Measurements from ENCODE around the gene LMAN2.
"Not testable (repeated sequence)": the region's sequence is repeated elsewhere in the genome, so short reads cannot be mapped to it uniquely, and the experiment has no call there.

Gene LMAN2

DNA sequence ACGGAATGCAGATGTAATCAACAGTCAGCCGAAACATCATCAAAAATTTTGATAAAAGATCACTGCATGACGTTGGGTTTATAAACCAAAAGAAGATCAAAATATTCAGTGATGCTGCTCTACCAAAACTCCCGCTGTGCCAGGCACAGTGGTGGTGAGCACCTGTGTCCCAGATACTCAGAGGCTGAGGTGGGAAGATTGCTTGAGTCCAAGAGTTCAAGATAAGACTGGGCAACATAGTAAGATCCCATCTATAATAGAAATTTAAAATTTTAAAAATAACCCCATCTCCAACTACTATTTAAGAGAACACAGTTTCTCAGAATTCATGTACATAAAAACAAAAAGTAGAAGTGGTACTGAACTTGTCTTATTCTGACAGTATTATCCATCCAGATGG is 3.8 kb downstream of the LMAN2 start:
- Histone ChIP-seq H3K9me3 (ENCODE audit: low read depth, low read length) (no peaks in the 10 kb centered on the region), H3K36me3 (ENCODE audit: insufficient read depth, low read length) (peaks cover 16% of the 10 kb centered on the region), H3K27ac (no peak overlapping the region), H3K9ac (ENCODE audit: insufficient read length) (no peak overlapping the region), H3K4me3 (no peak overlapping the region)
- no peak for DNase-seq (ENCODE audit: low read depth, low spot score)
- TF ChIP-seq FOXP2 (optimal IDR thresholded peaks at IDR 0.05; ENCODE audit: control extremely low read depth, extremely low read length, insufficient read depth), result no peak
- TF ChIP-seq POLR2AphosphoS5 (IDR thresholded peaks at IDR 0.05; ENCODE audit: borderline replicate concordance, low read depth, low read length), result no peak
- no peak for TF ChIP-seq EZH2 (IDR thresholded peaks at IDR 0.05)

DNA sequence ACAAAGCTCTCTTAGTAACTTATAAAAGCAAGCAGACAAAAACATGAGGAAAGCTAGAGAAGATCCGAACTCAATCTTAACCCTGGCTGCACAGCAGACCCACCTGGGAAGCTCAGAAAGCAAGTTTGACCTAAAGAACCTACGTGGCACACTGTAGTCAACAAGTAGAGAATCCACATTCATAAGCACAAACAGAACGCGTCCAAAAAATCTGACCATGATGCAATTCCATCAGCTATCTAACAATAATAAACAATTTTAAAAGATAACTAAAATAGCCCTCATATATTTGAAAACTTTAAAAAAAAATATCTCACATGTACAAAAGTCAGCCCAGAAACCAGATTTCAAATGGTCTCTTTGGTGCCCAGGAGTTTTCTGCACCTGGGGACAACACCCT is 4.6 kb downstream of the LMAN2 start:
- peaks cover 16% of the 10 kb centered on the region for H3K36me3 ChIP-seq (ENCODE audit: insufficient read depth, low read length)
- DNase-seq (ENCODE audit: low read depth, low spot score), result no peak
- no peak overlapping the region for H3K27ac ChIP-seq
- H3K9me3 ChIP-seq (ENCODE audit: low read depth, low read length), result no peaks in the 10 kb centered on the region
- no peak for TF ChIP-seq POLR2AphosphoS5 (IDR thresholded peaks at IDR 0.05; ENCODE audit: borderline replicate concordance, low read depth, low read length)
- no peak for TF ChIP-seq EZH2 (IDR thresholded peaks at IDR 0.05)
- TF ChIP-seq FOXP2 (optimal IDR thresholded peaks at IDR 0.05; ENCODE audit: control extremely low read depth, extremely low read length, insufficient read depth), result no peak
- H3K9ac ChIP-seq (ENCODE audit: insufficient read length), result no peak overlapping the region
- no peak overlapping the region for H3K4me3 ChIP-seq

DNA sequence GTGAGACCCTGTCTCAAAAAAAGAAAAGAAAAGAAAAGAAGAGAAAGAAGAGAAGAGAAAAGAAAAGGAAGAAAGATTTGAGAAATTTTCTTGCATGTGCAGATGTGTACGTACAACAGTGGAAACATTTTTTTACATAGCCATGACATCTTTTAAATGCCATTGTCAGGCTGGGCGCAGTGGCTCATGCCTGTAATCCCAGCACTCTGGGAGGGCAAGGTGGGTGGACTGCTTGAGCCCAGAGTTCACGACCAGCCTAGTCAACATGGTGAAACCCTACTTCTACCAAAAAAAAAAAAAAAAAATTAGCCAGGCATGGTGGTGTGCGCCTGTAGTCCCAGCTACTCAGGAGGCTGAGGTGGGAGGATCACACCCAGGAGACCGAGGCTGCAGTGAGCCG is 6.6 kb downstream of the LMAN2 start:
- peaks cover 23% of the 10 kb centered on the region for H3K36me3 ChIP-seq (ENCODE audit: insufficient read depth, low read length)
- TF ChIP-seq POLR2AphosphoS5 (IDR thresholded peaks at IDR 0.05; ENCODE audit: borderline replicate concordance, low read depth, low read length) (no peak), FOXP2 (optimal IDR thresholded peaks at IDR 0.05; ENCODE audit: control extremely low read depth, extremely low read length, insufficient read depth) (no peak), EZH2 (IDR thresholded peaks at IDR 0.05) (no peak)
- H3K9ac ChIP-seq (ENCODE audit: insufficient read length), result no peak overlapping the region
- no peak overlapping the region for H3K27ac ChIP-seq
- no peaks in the 10 kb centered on the region for H3K9me3 ChIP-seq (ENCODE audit: low read depth, low read length)
- no peak overlapping the region for H3K4me3 ChIP-seq
- no peak for DNase-seq (ENCODE audit: low read depth, low spot score)

DNA sequence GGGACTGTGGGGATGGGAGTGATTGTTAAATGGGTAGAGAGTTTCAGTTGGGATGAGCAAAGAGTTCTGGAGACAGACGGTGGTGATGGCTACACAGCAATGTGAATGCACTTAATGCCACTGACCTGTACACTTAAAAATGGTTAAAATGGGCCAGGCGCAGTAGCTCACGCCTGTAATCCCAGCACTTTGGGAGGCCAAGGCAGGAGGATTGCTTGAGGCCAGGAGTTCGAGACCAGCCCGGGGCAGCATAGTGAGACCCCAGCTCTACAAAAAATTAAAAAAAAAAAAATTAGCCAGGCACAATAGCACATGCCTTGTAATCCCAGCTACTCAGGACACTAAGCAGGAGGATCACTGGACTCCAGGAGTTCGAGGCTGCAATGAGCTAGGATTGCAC is 7.7 kb downstream of the LMAN2 start:
- no peak overlapping the region for H3K4me3 ChIP-seq
- TF ChIP-seq EZH2 (IDR thresholded peaks at IDR 0.05), result no peak
- DNase-seq (ENCODE audit: low read depth, low spot score), result no peak
- peaks cover 23% of the 10 kb centered on the region for H3K36me3 ChIP-seq (ENCODE audit: insufficient read depth, low read length)
- H3K9me3 ChIP-seq (ENCODE audit: low read depth, low read length), result no peaks in the 10 kb centered on the region
- H3K27ac ChIP-seq, result no peak overlapping the region
- no peak overlapping the region for H3K9ac ChIP-seq (ENCODE audit: insufficient read length)

DNA sequence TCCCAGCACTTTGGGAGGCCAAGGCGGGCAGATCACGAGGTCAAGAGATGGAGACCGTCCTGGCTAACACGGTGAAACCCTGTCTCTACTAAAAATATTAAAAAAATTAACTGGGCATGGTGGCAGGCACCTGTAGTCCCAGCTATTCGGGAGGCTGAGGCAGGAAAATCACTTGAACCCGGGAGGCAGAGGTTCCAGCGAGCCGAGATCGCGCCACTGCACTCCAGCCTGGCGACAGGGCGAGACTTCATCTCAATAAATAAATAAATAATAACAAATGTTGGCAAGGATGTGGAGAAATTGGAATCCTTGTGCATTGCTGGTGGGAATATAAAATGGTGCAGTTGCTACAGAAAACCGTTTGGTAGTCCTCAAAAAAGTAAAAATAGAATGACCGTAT is 8.5 kb downstream of the LMAN2 start:
- H3K36me3 ChIP-seq (ENCODE audit: insufficient read depth, low read length), result peaks cover 23% of the 10 kb centered on the region
- H3K9me3 ChIP-seq (ENCODE audit: low read depth, low read length), result not testable (repeated sequence)

DNA sequence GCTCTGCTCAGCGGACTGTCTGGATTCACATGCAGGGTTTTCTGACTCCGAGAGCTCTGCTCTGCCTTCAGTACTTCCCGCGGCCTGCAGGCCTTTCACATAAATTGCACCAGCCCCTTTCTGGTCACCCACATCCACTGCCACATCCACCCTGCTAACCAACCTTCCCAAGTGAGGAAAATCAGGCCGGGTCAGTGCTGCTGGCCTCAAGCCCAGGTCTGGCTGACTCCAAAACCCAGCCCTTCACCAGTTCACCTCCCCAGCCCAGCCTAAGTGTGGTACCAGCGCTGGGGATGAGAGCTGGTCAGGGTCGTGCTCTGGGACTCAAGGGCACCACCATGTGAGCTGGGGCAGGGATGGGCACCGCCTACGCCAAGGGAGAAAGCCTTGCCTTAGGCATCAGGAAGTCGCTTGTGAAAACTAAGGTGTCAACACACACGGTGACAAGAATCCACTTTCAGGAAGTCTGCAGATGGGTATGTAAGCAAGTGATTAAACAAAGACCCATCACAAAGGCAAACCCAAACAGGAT is 12.3 kb downstream of the LMAN2 start:
- Histone ChIP-seq H3K9ac (ENCODE audit: insufficient read length) (no peak overlapping the region), H3K9me3 (ENCODE audit: low read depth, low read length) (no peaks in the 10 kb centered on the region), H3K36me3 (ENCODE audit: insufficient read depth, low read length) (peaks cover 42% of the 10 kb centered on the region), H3K4me3 (no peak overlapping the region), H3K27ac (no peak overlapping the region)
- no peak for DNase-seq (ENCODE audit: low read depth, low spot score)
- TF ChIP-seq EZH2 (IDR thresholded peaks at IDR 0.05) (no peak), POLR2AphosphoS5 (IDR thresholded peaks at IDR 0.05; ENCODE audit: borderline replicate concordance, low read depth, low read length) (no peak), FOXP2 (optimal IDR thresholded peaks at IDR 0.05; ENCODE audit: control extremely low read depth, extremely low read length, insufficient read depth) (no peak)

More for the DNA sequence above, 8.5 kb downstream of the LMAN2 start:
- H3K9ac ChIP-seq (ENCODE audit: insufficient read length); DNase-seq (ENCODE audit: low read depth, low spot score); H3K27ac ChIP-seq; H3K4me3 ChIP-seq: not testable (repeated sequence)

DNA sequence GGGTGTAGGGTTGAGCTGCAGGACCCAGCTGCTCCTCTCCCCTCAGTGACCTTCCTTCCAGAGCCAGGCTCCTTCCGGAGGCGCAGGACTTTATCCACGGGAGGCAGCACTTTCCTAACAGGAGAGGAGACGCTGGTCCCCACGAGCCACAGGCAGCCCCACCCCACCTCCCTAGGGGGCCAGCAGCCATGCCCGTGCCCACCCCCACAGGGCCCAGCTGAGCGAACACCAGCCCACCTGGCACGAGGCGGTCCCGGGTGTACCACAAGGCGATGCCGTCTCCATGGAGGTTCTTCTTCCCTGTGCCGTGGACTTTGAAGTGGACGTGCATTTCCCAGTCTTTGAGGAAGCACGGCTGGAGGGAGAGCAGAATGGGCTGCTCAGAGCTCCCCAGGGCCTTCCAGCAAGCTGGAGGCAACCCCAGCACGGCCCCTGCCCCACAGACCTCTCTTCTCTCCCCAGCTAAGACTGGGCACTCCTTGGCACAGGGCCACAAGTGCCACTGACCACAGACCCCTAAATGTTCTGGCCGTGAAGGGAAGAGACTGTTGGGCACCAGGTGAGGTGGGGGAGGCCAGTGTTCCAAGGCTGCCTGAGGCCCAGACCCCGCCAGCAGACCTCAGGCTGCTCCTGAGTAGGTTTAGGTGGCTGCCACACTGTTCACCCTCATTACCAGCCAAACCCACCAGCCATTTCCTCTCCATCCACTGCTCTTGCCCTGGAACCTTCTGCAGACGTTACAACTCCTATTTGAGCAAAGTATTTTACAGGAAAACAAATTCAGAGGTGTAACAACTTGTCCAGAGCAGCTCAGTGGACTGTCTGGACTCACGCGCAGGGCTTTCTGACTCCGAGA is 13.0 kb downstream of the LMAN2 start:
- no peak for DNase-seq (ENCODE audit: low read depth, low spot score)
- peaks cover 45% of the 10 kb centered on the region for H3K36me3 ChIP-seq (ENCODE audit: insufficient read depth, low read length)
- no peak overlapping the region for H3K27ac ChIP-seq
- no peak overlapping the region for H3K9ac ChIP-seq (ENCODE audit: insufficient read length)
- no peak overlapping the region for H3K4me3 ChIP-seq
- no peaks in the 10 kb centered on the region for H3K9me3 ChIP-seq (ENCODE audit: low read depth, low read length)
- TF ChIP-seq FOXP2 (optimal IDR thresholded peaks at IDR 0.05; ENCODE audit: control extremely low read depth, extremely low read length, insufficient read depth), result no peak
- no peak for TF ChIP-seq POLR2AphosphoS5 (IDR thresholded peaks at IDR 0.05; ENCODE audit: borderline replicate concordance, low read depth, low read length)
- TF ChIP-seq EZH2 (IDR thresholded peaks at IDR 0.05), result no peak

DNA sequence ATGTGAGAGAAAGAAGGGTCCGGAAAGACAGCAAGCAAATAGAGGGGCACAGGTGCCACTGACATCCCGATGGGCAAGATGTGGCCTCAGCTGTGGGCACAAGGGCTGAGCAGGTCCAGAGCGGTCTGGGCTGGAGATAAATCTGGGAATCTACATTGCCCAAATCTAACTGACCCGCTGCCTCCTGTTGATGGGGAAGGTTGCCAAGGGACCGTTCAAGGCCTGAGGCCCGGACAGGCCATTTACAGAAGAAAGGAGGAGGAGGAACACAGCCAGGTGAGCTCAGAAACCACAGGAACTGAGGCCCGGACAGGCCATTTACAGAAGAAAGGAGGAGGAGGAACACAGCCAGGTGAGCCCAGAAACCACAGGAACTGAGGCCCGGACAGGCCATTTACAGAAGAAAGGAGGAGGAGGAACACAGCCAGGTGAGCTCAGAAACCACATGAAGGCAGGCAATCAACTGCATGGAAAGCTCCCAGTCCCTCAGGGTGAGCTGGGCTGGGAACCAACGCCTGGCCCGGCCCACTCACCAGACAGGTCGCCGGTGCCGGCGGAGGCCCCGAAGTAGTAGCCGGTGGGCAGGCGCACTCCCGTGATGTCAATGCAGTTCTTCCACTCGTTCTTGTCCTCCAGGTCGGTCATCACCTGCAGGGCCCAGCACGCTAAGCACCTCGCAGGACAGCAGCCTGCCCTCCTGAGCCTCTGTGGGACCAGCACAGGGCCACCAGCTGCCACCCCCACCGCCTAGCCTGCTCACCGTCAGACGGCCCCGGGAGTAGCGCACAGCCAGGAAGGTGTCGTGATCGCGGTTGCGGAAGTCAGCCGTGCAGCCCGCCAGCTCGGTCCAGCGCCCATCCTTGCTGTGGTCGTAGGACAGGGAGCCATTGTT is 14.6 kb downstream of the LMAN2 start:
- no peaks in the 10 kb centered on the region for H3K9me3 ChIP-seq (ENCODE audit: low read depth, low read length)
- H3K9ac ChIP-seq (ENCODE audit: insufficient read length), result no peak overlapping the region
- H3K4me3 ChIP-seq, result no peak overlapping the region
- TF ChIP-seq EZH2 (IDR thresholded peaks at IDR 0.05), result no peak
- TF ChIP-seq POLR2AphosphoS5 (IDR thresholded peaks at IDR 0.05; ENCODE audit: borderline replicate concordance, low read depth, low read length), result no peak
- TF ChIP-seq FOXP2 (optimal IDR thresholded peaks at IDR 0.05; ENCODE audit: control extremely low read depth, extremely low read length, insufficient read depth), result no peak
- DNase-seq (ENCODE audit: low read depth, low spot score), result no peak
- H3K36me3 ChIP-seq (ENCODE audit: insufficient read depth, low read length), result peaks cover 46% of the 10 kb centered on the region
- H3K27ac ChIP-seq, result no peak overlapping the region
